HFF-Myc (cell line): Measurements from ENCODE around the gene EIF3J.
"Not testable (repeated sequence)": the region's sequence is repeated elsewhere in the genome, so short reads cannot be mapped to it uniquely, and the experiment has no call there.

Source experiments
- DNase-seq: peaks from one replicate; pipeline ENCODE4 v3.0.0-alpha.2; 2011; ENCODE audit warnings: low read depth; ENCODE audit errors: extremely low read depth
- H3K4me3 ChIP-seq: replicated peaks from 2 replicates; pipeline ENCODE4 v1.5.1; 2011; ENCODE audit warnings: low read depth, mild to moderate bottlenecking, control low read depth, low read length
- CTCF ChIP-seq: IDR thresholded peaks from 2 replicates; pipeline ENCODE4 v1.5.1; 2012; ENCODE audit warnings: mild to moderate bottlenecking, low read depth, low read length, control low read depth; ENCODE audit errors: missing control alignments

The EIF3J gene

DNA sequence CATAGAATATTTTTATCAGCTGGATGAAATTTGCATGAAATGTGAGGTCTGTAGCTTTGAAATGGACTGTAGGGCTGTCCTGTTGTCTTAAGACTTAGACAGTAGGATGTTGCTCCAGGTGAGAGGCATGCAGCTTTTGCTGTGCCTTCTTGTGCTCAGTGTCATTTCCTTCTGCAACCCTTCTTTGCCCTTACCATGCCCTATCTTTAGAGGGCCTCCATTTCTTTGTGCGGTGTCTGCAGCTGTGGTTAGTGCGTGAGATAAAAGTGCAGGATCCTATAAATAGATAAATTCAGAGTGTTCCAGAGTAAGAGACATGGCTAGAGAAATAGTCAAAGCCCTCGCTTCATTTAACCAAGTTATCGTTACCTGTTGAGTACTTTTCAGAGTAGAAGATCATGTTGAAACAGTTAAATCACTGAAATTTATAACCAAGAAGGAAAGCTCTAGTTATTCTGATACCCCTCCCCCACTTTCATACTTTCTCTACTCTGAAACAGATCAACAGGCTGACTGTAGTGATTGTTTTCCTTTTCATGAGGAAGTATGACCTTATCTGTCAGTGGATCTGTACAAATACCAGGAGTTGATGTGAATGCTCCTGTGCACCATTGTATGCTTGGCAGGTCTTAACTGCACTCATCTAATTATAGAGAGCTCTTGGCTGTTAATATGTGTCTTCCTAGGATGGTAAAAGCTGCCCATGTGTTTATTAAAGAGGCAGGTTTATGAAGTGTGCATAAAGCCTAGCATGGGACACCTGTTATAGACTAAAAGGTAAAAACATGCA, 18.2 kb downstream of the EIF3J start:
- no peak for TF ChIP-seq CTCF
- H3K4me3 ChIP-seq, result no peak overlapping the region
- no peak for DNase-seq

- not testable (repeated sequence) for DNase-seq
Observed at GRCh38 chr15:44560926-44561325, 24.0 kb downstream of the EIF3J start.

GRCh38 chr15:44565387-44566154, 28.6 kb downstream of the EIF3J start:
- no peak overlapping the region for H3K4me3 ChIP-seq
- no peak for TF ChIP-seq CTCF
- DNase-seq, result no peak

More at GRCh38 chr15:44560926-44561325, 24.0 kb downstream of the EIF3J start:
- not testable (repeated sequence) for H3K4me3 ChIP-seq

- no peak overlapping the region for H3K4me3 ChIP-seq
- no peak for DNase-seq
- no peak for TF ChIP-seq CTCF
Observed at GRCh38 chr15:44566155-44566540, 29.2 kb downstream of the EIF3J start.

GRCh38 chr15:44568338-44568737, 31.4 kb downstream of the EIF3J start:
- no peak for TF ChIP-seq CTCF
- no peak overlapping the region for H3K4me3 ChIP-seq
- no peak for DNase-seq

DNA sequence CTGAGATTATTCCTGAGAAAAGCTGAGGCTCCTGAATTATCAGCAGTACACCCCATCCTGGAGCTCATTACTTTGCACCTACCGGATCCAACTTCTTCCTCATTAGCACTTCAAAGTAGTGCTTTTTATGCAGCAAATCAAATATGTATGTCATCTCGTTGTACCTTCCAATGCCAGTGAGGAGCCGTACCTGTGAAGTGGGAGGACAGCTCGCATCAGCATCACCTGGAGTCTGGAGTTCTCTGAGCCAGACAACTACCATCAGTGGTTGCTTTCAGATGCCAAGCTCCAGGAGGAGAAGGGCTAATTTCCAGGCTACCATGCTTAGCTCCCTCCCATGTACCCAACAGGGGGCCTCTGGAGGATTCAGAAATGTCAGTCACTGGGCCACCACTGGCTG, 32.4 kb downstream of the EIF3J start:
- no peak for TF ChIP-seq CTCF
- no peak overlapping the region for H3K4me3 ChIP-seq
- DNase-seq, result no peak

DNA sequence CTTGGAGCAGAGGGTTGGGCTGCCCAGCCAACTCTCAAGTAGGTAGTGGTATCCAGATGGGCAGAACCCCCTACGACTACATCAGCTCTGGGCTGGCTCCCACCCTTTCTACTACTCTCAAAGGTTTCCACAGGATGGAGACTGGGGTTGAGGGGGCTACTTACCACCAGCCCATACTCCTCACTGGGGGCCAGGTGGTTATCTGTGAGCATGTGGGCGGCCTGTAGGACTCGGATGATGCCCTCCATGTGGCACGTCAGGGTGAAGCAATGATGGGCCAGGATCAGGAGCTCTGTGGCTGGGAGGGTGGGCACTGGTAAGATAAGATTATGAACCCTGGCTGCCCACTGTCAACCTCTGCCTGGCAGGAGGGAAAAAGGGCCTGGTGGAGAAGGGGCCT, 33.4 kb downstream of the EIF3J start:
- DNase-seq, result no peak
- H3K4me3 ChIP-seq, result no peak overlapping the region
- no peak for TF ChIP-seq CTCF
